Motor neuron (in vitro differentiated cells): ENCODE data around the gene PICALM. TPM values are rescaled to one million over a fixed set of nuclear protein-coding genes. Genes with fewer than 3 reads are reported as not detected.

Source experiments
- ATAC-seq, 8 experiments: fragments of 200-7000 bp; cut with Tn5 transposase; replicated peaks in 6 of 8; 2 replicates each; pipeline ENCODE4 v1.8.0; 2021; ENCODE audit warnings: mild to moderate bottlenecking in 8 of 8, moderate library complexity in 8 of 8
- H3K27ac ChIP-seq, 2 donors: fragments of 250-450 bp; sonication (Bioruptor Pico); 2 replicates each; pipeline ENCODE4 v1.9.0; 2021; ENCODE audit warnings: antibody characterized with exemption in 2 of 2, mild to moderate bottlenecking in 2 of 2, moderate library complexity in 1 of 2
- H3K4me1 ChIP-seq, 2 donors: fragments of 250-450 bp; sonication (Bioruptor Pico); replicated peaks in 1 of 2; 2 replicates each; pipeline ENCODE4 v1.6.1; 2021; ENCODE audit warnings: antibody characterized with exemption in 2 of 2, mild to moderate bottlenecking in 2 of 2, moderate library complexity in 1 of 2
- H3K4me3 ChIP-seq, 5 donors: fragments of 250-450 bp; sonication (Bioruptor Pico); 2 replicates each; pipeline ENCODE4 v1.9.0; 2021; ENCODE audit warnings: antibody characterized with exemption in 5 of 5, mild to moderate bottlenecking in 5 of 5, moderate library complexity in 4 of 5
- WGBS, 10 experiments: fragments of 450-650 bp; shearing (Covaris generic); methylation state at CpG; one replicate each; pipeline ENCODE4 v1.0.0; 2022; 5-methylcytosine and 5-hydroxymethylcytosine counted together
- in situ Hi-C, 9 experiments: fragments of 400-800 bp; cut with MboI; loops; one replicate each; pipeline ENCODE4 v1.15.0; 2021; ENCODE audit warnings: low sequenced_read_pairs in 9 of 9, low pct_unique_long_range_greater_than_20kb in 2 of 9; ENCODE audit not compliant: unreplicated experiment in 9 of 9
- total RNA-seq, 8 experiments: library from RNA; unstranded; fragments of 300-600 nt; gene quantifications; 2 replicates each; pipeline versions ENCODE4 v1.2.3 to v1.2.4, GENCODE V29; 2022

Gene PICALM
- total RNA-seq, 8 experiments from 2014 or later = 97.8 to 210 (median 121) TPM

GRCh38 chr11:86037743-86038142, 31.1 kb downstream of the PICALM start:
- no peak for ATAC-seq
- in situ Hi-C loops = loop anchor here in 3 of 9 experiments (25.0 kb wide), 2 partner anchors 175 to 200 kb away; partner anchors contain the start of gene EED (in 1 of the 3)
- Histone ChIP-seq H3K4me3 (no peak overlapping the region), H3K4me1 (no peaks in the 10 kb centered on the region), H3K27ac (no peak overlapping the region)
- WGBS, 10 experiments = 80 to 100% (median 96%) methylated on average over 1 to 4 of the region's 4 CpGs; no CpG with 5 or more reads in 1 of the 10 experiments

DNA sequence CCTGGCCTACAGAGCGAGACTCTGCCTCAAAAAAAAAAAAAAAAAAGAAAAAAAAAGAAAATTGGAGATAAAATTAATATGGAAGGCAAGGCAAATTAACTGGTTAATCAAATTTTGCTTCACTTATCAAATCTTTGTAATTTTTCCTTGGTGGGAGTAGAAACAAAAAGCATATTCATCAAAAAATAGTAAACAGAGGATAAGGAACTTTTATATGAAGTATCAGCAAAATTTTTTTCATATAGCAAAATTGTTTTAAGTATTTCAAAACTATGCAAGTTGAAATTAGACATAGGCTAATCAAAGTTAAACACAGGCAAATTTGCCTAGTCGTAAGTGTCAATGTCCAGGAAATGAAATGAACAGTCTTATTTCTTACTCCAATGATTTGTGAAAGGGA, 33.0 kb downstream of the PICALM start:
- no peaks in the 10 kb centered on the region for H3K4me1 ChIP-seq
- in situ Hi-C loops = loop anchor here in 3 of 9 experiments (25.0 kb wide), 2 partner anchors 176 to 201 kb away; partner anchors contain the start of gene EED (in 1 of the 3)
- WGBS, 10 experiments = 82 to 100% (median 98%) methylated on average over 1 to 2 of the region's 2 CpGs
- no peak overlapping the region for H3K4me3 ChIP-seq
- no peak overlapping the region for H3K27ac ChIP-seq
- no peak for ATAC-seq

DNA sequence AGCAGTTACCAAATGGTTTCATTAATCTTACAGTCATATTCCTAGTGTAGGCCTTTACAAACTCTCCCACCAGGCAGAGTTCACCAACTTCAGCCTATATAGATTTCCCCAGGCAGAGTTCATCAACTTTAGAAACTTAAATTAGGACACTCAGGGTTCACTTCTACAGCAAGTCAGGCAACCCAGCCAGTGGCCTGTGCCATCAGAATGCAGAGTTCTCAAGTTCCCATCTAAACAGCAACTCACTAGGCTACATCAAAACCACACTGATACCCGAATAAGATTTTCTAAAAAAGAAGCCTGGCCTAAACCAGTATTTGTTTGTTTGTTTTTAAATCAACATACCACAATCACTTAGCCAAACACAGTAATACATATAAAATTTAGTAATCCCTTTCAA, 33.7 kb downstream of the PICALM start:
- in situ Hi-C loops = loop anchor here in 3 of 9 experiments (25.0 kb wide), 2 partner anchors 177 to 202 kb away; partner anchors contain the start of gene EED (in 1 of the 3)
- no peak overlapping the region for H3K27ac ChIP-seq
- ATAC-seq = no peak
- no peak overlapping the region for H3K4me3 ChIP-seq
- 17 to 100% (median 67%) methylated on average over 1 of the region's 1 CpG; no CpG with 5 or more reads in 5 of the 10 experiments for WGBS, 10 experiments
- no peaks in the 10 kb centered on the region for H3K4me1 ChIP-seq

GRCh38 chr11:86034710-86035109, 34.2 kb downstream of the PICALM start:
- no peak for ATAC-seq
- 0 to 100% (median 94%) methylated on average over 2 of the region's 2 CpGs; no CpG with 5 or more reads in 2 of the 10 experiments for WGBS, 10 experiments
- H3K27ac ChIP-seq = no peak overlapping the region
- in situ Hi-C loops = loop anchor here in 3 of 9 experiments (25.0 kb wide), 2 partner anchors 178 to 203 kb away; partner anchors contain the start of gene EED (in 1 of the 3)
- no peak overlapping the region for H3K4me3 ChIP-seq
- no peaks in the 10 kb centered on the region for H3K4me1 ChIP-seq

- Histone ChIP-seq H3K4me1 (no peaks in the 10 kb centered on the region), H3K4me3 (no peak overlapping the region), H3K27ac (no peak overlapping the region)
- WGBS, 10 experiments = 81 to 100% (median 96%) methylated on average over 2 to 3 of the region's 3 CpGs
- in situ Hi-C loops = no loop called here
- ATAC-seq = no peak
These were observed 47.5 kb downstream of the PICALM start for GRCh38 chr11:86021377-86021776.

- no peak overlapping the region for H3K27ac ChIP-seq
- in situ Hi-C loops = no loop called here
- no peak for ATAC-seq
- no peak overlapping the region for H3K4me3 ChIP-seq
- WGBS, 10 experiments = 75 to 100% (median 100%) methylated on average over 1 of the region's 1 CpG; no CpG with 5 or more reads in 1 of the 10 experiments
- H3K4me1 ChIP-seq = no peaks in the 10 kb centered on the region
These were observed 50.6 kb downstream of the PICALM start for GRCh38 chr11:86018249-86018648.

DNA sequence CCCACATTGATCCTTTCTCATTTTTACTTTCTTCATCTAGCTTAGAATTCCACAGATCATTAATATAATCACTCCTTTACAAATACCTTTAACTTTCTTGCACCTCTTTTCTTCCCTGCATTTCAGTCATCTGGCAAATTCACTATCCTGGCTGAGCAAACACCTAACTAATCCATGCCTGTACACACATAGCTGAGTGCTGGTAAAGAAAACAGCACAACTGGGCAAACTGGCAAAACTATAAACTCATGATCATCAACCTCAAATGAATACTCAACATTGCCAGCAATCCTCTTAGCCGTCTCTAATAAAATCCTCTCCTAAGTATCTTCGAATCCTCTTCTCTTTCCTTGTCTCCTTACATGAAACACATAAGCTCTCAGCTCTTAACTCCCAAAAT, 52.4 kb downstream of the PICALM start:
- Histone ChIP-seq H3K27ac (no peak overlapping the region), H3K4me1 (no peaks in the 10 kb centered on the region), H3K4me3 (no peak overlapping the region)
- no peak for ATAC-seq
- WGBS, 10 experiments = 83 to 100% (median 96%) methylated on average over 1 to 2 of the region's 2 CpGs; no CpG with 5 or more reads in 3 of the 10 experiments
- in situ Hi-C loops = no loop called here

DNA sequence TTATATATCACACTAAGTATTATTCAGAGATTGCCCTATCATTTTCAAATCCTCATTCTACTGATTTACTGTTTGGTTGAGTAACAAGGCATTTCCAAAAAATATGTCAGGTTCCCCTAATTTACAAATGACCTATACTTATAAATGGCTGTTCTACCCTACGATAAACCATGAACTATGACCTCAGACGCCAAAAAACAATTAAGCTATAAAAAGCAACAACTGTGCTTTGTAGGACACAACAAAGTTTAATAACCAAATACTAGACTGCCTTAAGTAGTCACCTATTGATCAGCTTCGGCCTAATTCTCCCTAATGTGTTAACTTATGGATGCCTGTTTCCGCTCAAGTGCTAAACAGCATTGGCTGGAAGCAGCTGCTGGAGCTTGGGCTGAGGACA, 53.2 kb downstream of the PICALM start:
- in situ Hi-C loops = no loop called here
- H3K4me1 ChIP-seq = no peaks in the 10 kb centered on the region
- 79 to 100% (median 93%) methylated on average over 2 to 4 of the region's 4 CpGs; no CpG with 5 or more reads in 2 of the 10 experiments for WGBS, 10 experiments
- no peak overlapping the region for H3K27ac ChIP-seq
- no peak for ATAC-seq
- no peak overlapping the region for H3K4me3 ChIP-seq

DNA sequence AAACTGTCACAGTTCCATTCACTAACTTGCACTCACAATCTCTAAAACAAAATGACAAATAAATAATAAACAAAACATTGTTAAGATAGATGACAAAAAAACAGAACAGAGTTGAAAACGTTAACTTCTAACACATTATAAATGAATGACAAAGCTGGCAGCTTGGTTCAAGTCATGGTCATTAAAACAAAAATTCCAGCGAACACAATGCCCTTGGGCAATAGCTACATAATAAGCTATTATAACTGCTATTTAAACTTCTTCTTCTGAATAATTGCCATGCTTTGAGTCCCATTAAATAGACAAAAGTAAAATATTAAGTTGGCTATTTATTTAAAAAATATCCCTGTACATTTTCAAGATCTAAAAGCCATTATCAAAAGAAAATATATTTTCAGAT, 54.7 kb downstream of the PICALM start:
- no peaks in the 10 kb centered on the region for H3K4me1 ChIP-seq
- 7 to 81% (median 61%) methylated on average over 2 of the region's 2 CpGs for WGBS, 10 experiments
- in situ Hi-C loops = no loop called here
- no peak overlapping the region for H3K4me3 ChIP-seq
- H3K27ac ChIP-seq = no peak overlapping the region
- ATAC-seq = no peak

DNA sequence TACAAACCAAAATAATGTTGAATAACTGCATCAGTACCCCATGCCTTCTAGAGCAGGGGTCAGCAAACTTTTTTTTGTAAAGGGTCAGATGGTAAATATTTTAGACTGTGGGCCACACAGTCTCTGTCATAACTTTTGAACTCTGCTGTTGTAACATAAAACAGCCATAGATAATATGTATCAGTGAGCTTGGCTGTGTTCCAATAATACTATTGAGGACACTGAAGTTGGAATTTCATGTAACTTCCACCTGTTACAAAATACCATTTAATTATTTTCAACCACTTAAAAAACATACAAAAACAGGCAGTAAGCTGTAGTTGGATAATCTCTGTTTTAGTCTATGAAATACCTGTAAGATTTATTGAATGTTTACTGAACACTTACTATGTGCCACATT, 55.2 kb downstream of the PICALM start:
- no peaks in the 10 kb centered on the region for H3K4me1 ChIP-seq
- H3K4me3 ChIP-seq = no peak overlapping the region
- no peak for ATAC-seq
- in situ Hi-C loops = no loop called here
- no peak overlapping the region for H3K27ac ChIP-seq

DNA sequence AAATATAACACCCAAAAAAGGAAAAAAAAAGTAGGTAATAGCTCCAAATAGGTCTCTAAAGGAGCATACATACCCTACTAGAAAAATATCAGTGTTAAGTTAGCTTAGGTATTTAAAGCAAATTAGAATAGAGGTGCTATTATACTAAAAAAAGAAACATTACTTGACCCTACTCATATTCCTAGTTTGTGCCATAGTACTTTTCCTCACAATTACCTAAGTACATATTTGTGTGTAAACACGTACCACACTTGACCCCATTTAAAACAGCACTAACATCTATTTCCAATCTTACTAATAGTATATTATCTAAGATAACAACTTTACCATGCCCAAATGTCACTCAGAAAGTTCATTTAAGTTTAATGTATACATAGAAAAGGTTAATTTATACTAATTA, 57.7 kb downstream of the PICALM start:
- H3K27ac ChIP-seq = no peak overlapping the region
- in situ Hi-C loops = no loop called here
- H3K4me1 ChIP-seq = no peaks in the 10 kb centered on the region
- no peak for ATAC-seq
- WGBS, 10 experiments = 100% methylated on average over 1 of the region's 1 CpG; no CpG with 5 or more reads in 1 of the 10 experiments
- no peak overlapping the region for H3K4me3 ChIP-seq

DNA sequence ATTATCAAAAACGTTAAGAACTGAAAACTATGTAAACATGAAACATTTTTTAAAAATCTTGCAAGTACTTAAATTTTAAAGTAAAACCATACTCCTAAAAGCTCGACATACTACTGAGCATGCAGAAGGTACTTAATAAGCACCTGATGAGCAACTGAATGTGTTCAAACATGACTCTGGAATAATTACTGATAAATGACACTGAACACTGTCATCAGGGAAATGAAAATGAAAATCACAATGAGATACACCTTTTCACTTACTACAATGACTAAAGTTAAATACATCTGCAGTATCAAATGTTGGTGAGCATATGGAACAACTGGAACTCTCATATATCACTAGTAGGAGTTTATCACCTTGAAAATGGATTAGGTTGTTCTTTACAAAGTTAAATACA, 65.2 kb downstream of the PICALM start:
- Histone ChIP-seq H3K4me1 (no peaks in the 10 kb centered on the region), H3K27ac (no peak overlapping the region), H3K4me3 (no peak overlapping the region)
- in situ Hi-C loops = no loop called here
- no peak for ATAC-seq
- 50 to 100% (median 72%) methylated on average over 1 to 2 of the region's 2 CpGs for WGBS, 10 experiments

- Histone ChIP-seq H3K4me3 (no peak overlapping the region), H3K27ac (no peak overlapping the region)
- WGBS, 10 experiments = 98 to 100% (median 100%) methylated on average over 1 to 3 of the region's 3 CpGs; no CpG with 5 or more reads in 4 of the 10 experiments
These were observed 66.5 kb downstream of the PICALM start for GRCh38 chr11:86002431-86002830.

DNA sequence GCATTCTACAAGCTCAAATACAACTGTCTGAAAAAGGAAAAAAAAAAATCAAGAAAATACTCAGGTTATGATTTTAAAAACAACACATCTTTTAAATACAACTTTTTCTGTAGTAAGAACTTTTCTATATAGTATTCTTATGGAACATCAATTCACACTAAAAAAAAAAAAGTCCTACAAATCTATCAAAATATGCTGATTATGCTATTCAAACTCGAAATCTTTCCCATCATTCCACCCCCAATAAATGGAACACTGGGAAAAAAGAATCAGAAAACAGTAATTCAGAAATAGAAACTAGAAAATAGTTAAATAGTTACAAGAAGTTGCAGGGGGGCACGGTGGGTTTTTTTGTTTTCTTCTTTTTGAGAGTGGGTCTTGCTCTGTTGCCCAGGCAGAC, 77.4 kb downstream of the PICALM start:
- no peak for ATAC-seq
- 57 to 100% (median 95%) methylated on average over 1 to 2 of the region's 2 CpGs; no CpG with 5 or more reads in 1 of the 10 experiments for WGBS, 10 experiments
- Histone ChIP-seq H3K4me1 (no peaks in the 10 kb centered on the region), H3K27ac (no peak overlapping the region), H3K4me3 (no peak overlapping the region)
- in situ Hi-C loops = no loop called here

More at GRCh38 chr11:86002431-86002830, 66.5 kb downstream of the PICALM start:
- H3K4me1 ChIP-seq = no peaks in the 10 kb centered on the region
- in situ Hi-C loops = no loop called here
- ATAC-seq = no peak
